HFF-Myc (cell line): ENCODE results near the gene RBM38.

Source experiments
- DNase-seq: peaks from one replicate; pipeline ENCODE4 v3.0.0-alpha.2; 2011; ENCODE audit warnings: low read depth; ENCODE audit errors: extremely low read depth
- H3K4me3 ChIP-seq: replicated peaks from 2 replicates; pipeline ENCODE4 v1.5.1; 2011; ENCODE audit warnings: low read depth, mild to moderate bottlenecking, control low read depth, low read length
- CTCF ChIP-seq: IDR thresholded peaks from 2 replicates; pipeline ENCODE4 v1.5.1; 2012; ENCODE audit warnings: mild to moderate bottlenecking, low read depth, low read length, control low read depth; ENCODE audit errors: missing control alignments

The RBM38 gene

GRCh38 chr20:57455386-57455785 lies 64.2 kb downstream of the RBM38 start:
- DNase-seq, result no peak
- TF ChIP-seq CTCF, result no peak
- no peak overlapping the region for H3K4me3 ChIP-seq

- no peak overlapping the region for H3K4me3 ChIP-seq
- no peak for DNase-seq
- TF ChIP-seq CTCF, result no peak
These were observed 64.9 kb downstream of the RBM38 start for GRCh38 chr20:57456116-57456515.

GRCh38 chr20:57457243-57458095 lies 66.3 kb downstream of the RBM38 start:
- no peak for DNase-seq
- no peak for TF ChIP-seq CTCF

GRCh38 chr20:57458400-57459160 lies 67.4 kb downstream of the RBM38 start:
- no peak overlapping the region for H3K4me3 ChIP-seq
- DNase-seq, result no peak
- TF ChIP-seq CTCF, result no peak

More at GRCh38 chr20:57457243-57458095, 66.3 kb downstream of the RBM38 start:
- H3K4me3 ChIP-seq, result no peak overlapping the region
